NCI-H1105 treated with DMSO at 0.1 percent for 48 hours (cell line): ENCODE data around the gene NPPA.
A peak's percentile ranks its signal among the peaks of the same experiment; 100 is the strongest.
"Not testable (repeated sequence)": the region's sequence is repeated elsewhere in the genome, so short reads cannot be mapped to it uniquely, and the experiment has no call there.

ENCODE experiments used
- DNase-seq: peaks from one replicate; lab custom pipeline; 2025; lab: John Stamatoyannopoulos, UW

The NPPA gene

GRCh38 chr1:11807133-11807532, 40.5 kb downstream of the NPPA start:
- DNase-seq: no peak

DNA sequence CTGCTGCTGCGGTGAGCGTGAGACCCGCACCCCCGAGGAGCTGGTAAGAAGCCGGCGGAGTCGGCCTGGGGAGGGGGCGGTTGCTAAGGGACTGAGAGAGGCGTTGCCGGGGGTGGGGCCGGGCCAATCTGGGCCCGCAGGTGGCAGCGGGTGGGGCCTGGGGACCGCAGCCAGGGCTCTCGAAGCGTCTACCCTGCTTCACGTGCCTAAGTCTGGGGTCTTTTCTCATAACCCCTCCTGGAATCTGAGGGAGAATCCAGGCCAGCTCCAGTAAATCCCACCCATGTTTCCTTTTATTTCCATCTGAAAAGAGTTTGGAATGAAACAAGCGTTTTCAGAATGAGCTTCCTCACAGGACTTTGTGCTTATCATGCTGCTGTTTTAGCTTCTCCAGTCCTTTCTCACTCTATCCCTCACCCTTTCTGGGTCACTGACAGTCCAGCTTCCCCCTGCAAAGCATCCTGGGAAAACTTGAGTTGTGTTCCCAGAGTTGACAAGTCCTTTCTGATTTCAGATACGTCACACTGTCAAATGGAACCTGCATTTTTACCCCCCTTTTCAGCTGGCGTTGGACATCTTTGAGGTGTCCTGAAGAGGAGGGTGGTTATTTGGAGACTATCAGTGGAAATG, 41.2 kb downstream of the NPPA start:
- DNase-seq: no peak

DNA sequence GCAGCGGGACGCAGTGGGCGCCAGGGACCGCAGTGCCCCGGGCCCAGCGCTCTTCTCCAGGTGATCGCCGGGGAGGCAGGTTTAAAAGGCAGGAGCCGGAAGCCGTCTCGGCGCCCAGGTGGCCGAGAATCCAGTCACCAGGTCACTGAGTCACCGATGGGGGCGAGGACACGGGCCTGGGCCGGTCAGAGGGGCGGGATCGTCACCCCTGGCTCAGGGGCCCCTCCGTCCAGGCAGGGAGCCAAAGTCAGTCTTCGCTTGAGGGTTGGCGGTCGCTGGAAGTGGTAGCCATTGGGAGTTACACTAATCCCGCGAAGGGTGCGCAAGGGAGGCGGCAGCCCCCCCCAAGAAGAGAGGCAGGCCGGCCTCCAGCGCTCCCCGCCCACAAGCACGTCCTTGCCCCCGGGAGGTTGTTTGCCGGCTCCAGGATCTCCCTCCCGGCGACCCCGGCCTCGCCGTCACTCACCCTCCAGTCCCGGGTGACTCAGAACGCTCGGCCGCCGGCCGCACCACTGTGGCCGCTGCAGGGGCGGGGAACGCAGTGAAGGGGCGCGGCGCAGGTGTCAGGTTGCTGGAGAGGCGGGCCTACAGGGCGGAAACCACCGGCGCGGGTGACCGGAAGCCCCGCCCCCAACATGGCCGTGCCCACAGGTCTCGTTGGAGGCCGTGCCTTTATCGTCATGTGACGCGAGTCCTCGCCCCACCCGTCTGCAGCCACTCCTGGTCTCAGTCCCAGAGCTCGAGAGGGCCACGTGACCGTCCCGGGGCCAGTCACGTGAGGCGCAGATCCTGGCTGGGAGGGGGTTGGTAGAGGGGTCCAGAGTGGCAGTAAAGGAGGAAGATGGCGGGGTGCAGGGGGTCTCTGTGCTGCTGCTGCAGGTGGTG, 41.9 kb downstream of the NPPA start, which contains the start of the genes CLCN6 and MTHFR:
Gene CLCN6 (plus strand): TSS at position 770 of the 885 bp plus-strand sequence. CDS start 72 bp downstream, at position 842.
Gene MTHFR (minus strand): TSS at position 543 of the 885 bp plus-strand sequence. CDS start 2,848 bp downstream, outside the sequence.
- DNase-seq: peak; percentile 99

DNA sequence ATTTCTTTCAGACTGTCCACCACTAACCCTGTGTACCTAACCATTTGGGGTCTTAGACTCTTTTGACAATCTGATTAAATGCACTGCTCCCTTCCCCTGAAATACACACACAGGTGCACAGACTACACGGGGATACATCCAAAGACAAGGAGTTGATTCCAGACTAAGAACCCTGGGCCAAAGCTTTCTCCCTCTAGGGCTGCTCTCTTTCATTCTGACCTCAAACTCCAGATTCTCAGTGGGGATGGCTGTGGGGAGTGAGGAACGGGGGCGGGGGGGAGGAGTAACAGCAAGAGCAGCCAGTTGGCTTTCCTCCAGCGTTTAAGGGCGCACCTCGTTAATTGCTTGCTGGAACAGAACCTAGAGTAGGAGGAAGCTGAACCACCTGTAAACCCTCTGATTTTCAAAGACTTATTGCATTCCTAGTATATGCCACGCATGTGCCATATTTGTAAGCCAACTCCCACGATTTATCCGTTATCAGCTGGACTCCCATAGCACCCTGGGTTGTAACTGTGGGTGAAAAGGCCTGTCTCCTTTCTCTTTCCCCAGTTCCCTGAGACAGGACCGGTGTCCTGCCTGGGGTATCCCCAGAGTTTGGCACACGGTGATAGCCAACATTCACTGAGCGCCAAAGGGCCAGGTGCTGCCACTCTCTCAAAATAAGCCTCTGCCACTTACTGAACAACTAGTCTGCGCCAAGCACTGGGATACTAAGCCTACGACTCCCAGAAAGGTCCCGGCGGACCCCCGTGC, 42.7 kb downstream of the NPPA start:
- peak; percentile 95 for DNase-seq

GRCh38 chr1:11803924-11804665, 43.5 kb downstream of the NPPA start:
- DNase-seq: not testable (repeated sequence)

GRCh38 chr1:11802973-11803885, 44.4 kb downstream of the NPPA start:
- no peak for DNase-seq

GRCh38 chr1:11802616-11802972, 45.0 kb downstream of the NPPA start:
- no peak for DNase-seq

GRCh38 chr1:11800756-11801433, 46.7 kb downstream of the NPPA start:
- DNase-seq: no peak

DNA sequence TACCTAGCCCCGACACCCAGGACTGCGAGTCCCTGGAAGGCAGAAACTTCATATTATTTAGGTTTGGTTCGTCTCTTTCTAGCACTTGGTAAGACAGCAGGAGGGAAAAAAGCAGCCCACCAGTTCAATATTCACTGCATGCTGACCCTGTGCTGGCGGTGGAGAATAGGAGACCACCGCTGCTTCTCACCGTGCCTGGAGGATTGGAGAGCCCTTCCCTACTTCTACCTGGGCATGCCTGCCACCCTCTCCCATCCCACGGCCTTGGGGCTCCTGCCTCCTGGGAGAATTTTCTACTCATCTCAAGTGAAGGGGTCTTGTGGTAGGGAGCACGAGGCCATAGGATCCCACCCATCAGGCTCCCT, 47.2 kb downstream of the NPPA start:
- DNase-seq: no peak

- no peak for DNase-seq
Measured at GRCh38 chr1:11799896-11800295, 47.7 kb downstream of the NPPA start.

GRCh38 chr1:11799099-11799498, 48.5 kb downstream of the NPPA start:
- no peak for DNase-seq

DNA sequence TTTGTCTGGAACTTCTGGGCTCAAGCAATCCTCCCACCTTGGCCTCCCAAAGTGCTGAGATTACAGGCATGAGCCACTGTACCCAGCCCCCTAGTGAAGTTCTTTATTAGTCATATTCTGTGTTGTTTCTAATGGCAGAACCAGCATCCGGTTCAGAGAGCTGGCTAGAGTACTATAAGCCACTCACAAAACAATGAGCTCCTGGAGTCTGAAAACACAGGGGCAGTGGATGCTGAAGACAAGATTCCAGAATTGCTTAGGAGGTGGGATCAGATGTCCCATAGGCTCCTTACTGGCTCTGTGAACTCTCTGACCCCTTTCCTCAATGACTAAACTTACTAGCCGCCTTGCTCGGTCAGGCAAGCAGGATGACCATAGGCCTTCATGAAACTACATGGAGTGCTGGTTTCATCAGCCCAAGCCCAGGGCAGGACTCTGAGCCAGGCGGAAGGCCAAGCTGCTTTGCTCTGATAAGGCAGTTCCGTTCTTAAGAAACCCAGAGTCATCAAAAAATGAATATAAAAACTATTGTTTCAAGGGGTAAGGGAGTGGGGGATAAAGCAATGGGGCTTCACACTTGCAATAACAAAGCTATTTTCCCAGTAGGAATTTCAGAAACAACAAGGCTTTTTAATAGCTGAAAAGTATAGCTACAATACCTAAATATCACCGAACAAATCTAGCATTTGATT, 49.9 kb downstream of the NPPA start:
- DNase-seq: no peak

DNA sequence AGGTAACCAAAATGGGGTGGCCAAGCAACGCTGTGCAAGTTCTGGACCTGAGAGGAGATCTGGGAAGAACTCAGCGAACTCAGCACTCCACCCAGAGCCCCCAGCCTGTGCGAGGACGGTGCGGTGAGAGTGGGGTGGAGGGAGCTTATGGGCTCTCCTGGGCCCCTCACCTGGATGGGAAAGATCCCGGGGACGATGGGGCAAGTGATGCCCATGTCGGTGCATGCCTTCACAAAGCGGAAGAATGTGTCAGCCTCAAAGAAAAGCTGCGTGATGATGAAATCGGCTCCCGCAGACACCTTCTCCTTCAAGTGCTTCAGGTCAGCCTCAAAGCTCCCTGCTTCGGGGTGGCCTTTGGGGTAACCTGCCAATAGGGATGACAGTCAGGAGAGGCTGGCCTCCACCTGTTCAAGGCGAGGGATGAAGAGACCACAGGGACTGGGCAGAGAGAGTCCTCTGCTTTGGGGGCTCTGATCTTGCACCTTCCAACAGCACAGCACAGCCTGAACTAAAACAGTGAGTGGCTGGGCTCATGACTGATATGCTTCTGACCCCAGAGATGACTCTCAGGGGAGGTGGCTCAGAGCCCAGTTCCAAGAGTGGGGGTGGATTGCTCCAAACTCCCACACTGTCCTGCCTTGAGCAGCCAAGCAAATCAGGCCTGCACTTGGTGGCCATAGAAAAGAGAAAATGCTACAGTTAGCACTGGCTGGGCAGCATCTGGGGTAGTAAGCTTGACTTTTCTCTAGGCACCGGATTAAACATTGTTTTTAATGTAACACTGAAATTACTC, 51.4 kb downstream of the NPPA start:
- no peak for DNase-seq
